Measurements from ENCODE around the gene PARD3. TPM values are rescaled to one million over a fixed set of nuclear protein-coding genes. Genes with fewer than 3 reads are reported as not detected.

Gene PARD3
- total and polyA plus RNA-seq, 2 donors (not counting 3 experiments of a cell fraction or from before 2014, with no cell fraction given) = 7.3 to 24.1 TPM

GRCh38 chr10:34092891-34093290 lies 722.2 kb downstream of the PARD3 start:
- no peaks in the 10 kb centered on the region for H3K9me3 ChIP-seq (replicated peaks; ENCODE audit: control insufficient read depth, insufficient read depth, low read length)
- H3K79me2 ChIP-seq (ENCODE audit: control insufficient read depth, insufficient read depth, low read length) = no peaks in the 10 kb centered on the region
- H3K36me3 ChIP-seq (ENCODE audit: control insufficient read depth in 2 of 2, extremely low read depth in 1 of 2, insufficient read depth in 2 of 2, low read length in 2 of 2) = no peaks in the 10 kb centered on the region
- ChIA-PET CTCF (no interaction called here), POLR2A (no interaction called here)
- peaks cover 4 to 7% of the 10 kb centered on the region in 2 experiments for H3K27me3 ChIP-seq (ENCODE audit: control insufficient read depth in 2 of 2, insufficient read depth in 2 of 2, low read length in 2 of 2)
- H3K4me3 ChIP-seq (replicated peaks in 1 of 3; ENCODE audit: insufficient read depth in 1 of 3, low read depth in 1 of 3, low read length in 3 of 3) = no peak overlapping the region
- no peak overlapping the region for H3K27ac ChIP-seq (ENCODE audit: insufficient read depth, low read depth, low read length)
- no peaks in the 10 kb centered on the region for H3K9me1 ChIP-seq (replicated peaks; ENCODE audit: control insufficient read depth, extremely low read depth, insufficient read depth, low read length)
- FAIRE-seq = no peak
- TF ChIP-seq POLR2A (IDR thresholded peaks at IDR 0.05; ENCODE audit: low read depth, low read length) (no peak), POLR2AphosphoS5 (IDR thresholded peaks at IDR 0.05; ENCODE audit: insufficient read depth, low read depth, low read length) (no peak), MAX (IDR thresholded peaks at IDR 0.05; ENCODE audit: insufficient read depth, insufficient read length) (no peak), MYC (IDR thresholded peaks at IDR 0.05; ENCODE audit: low read depth, low read length) (no peak), GATA2 (IDR thresholded peaks at IDR 0.05; ENCODE audit: insufficient read depth, insufficient read length, low read depth, low read length) (no peak), JUN (IDR thresholded peaks at IDR 0.05; ENCODE audit: borderline replicate concordance, insufficient read depth, insufficient read length, low read depth) (no peak)
- H2AFZ ChIP-seq (ENCODE audit: low read depth, low read length) = no peak overlapping the region
- H3K9ac ChIP-seq (replicated peaks; ENCODE audit: extremely low read depth, insufficient read depth, low read length) = no peak overlapping the region
- H4K20me1 ChIP-seq (replicated peaks; ENCODE audit: control insufficient read depth, extremely low read depth, insufficient read depth, low read length) = no peaks in the 10 kb centered on the region
- intact Hi-C loops (cut with micrococcal nuclease) (no loop called here), dilution Hi-C loops (cut with MboI; ENCODE audit: extremely low pct_ligation_motif_present, low sequenced_read_pairs) (no loop called here)
- DNase-seq (ENCODE audit: low read depth, low spot score) = no peak
- BruUV-seq (replicated peaks) = no TSS peak
- H3K4me2 ChIP-seq (ENCODE audit: insufficient read depth, low read length) = no peak overlapping the region
- H3K4me1 ChIP-seq (ENCODE audit: control insufficient read depth, extremely low read depth, insufficient read depth, low read length) = no peaks in the 10 kb centered on the region

- Histone ChIP-seq H3K9me3 (replicated peaks; ENCODE audit: control insufficient read depth, insufficient read depth, low read length) (no peaks in the 10 kb centered on the region), H3K79me2 (ENCODE audit: control insufficient read depth, insufficient read depth, low read length) (no peaks in the 10 kb centered on the region), H2AFZ (ENCODE audit: low read depth, low read length) (no peak overlapping the region), H3K4me3 (replicated peaks in 1 of 3; ENCODE audit: insufficient read depth in 1 of 3, low read depth in 1 of 3, low read length in 3 of 3) (no peak overlapping the region), H3K4me1 (ENCODE audit: control insufficient read depth, extremely low read depth, insufficient read depth, low read length) (no peaks in the 10 kb centered on the region), H3K4me2 (ENCODE audit: insufficient read depth, low read length) (no peak overlapping the region), H4K20me1 (replicated peaks; ENCODE audit: control insufficient read depth, extremely low read depth, insufficient read depth, low read length) (no peaks in the 10 kb centered on the region), H3K9me1 (replicated peaks; ENCODE audit: control insufficient read depth, extremely low read depth, insufficient read depth, low read length) (no peaks in the 10 kb centered on the region), H3K27ac (ENCODE audit: insufficient read depth, low read depth, low read length) (no peak overlapping the region), H3K9ac (replicated peaks; ENCODE audit: extremely low read depth, insufficient read depth, low read length) (no peak overlapping the region), H3K27me3 (ENCODE audit: control insufficient read depth in 2 of 2, insufficient read depth in 2 of 2, low read length in 2 of 2) (peaks cover 4 to 7% of the 10 kb centered on the region in 2 experiments), H3K36me3 (ENCODE audit: control insufficient read depth in 2 of 2, extremely low read depth in 1 of 2, insufficient read depth in 2 of 2, low read length in 2 of 2) (no peaks in the 10 kb centered on the region)
- no peak for TF ChIP-seq FOS (IDR thresholded peaks at IDR 0.05; ENCODE audit: borderline replicate concordance, insufficient read depth, low read length)
- no peak for TF ChIP-seq GATA2 (IDR thresholded peaks at IDR 0.05; ENCODE audit: insufficient read depth, insufficient read length, low read depth, low read length)
- TF ChIP-seq POLR2AphosphoS5 (IDR thresholded peaks at IDR 0.05; ENCODE audit: insufficient read depth, low read depth, low read length) = no peak
- TF ChIP-seq MAX (IDR thresholded peaks at IDR 0.05; ENCODE audit: insufficient read depth, insufficient read length) = no peak
- TF ChIP-seq MYC (IDR thresholded peaks at IDR 0.05; ENCODE audit: low read depth, low read length) = no peak
- TF ChIP-seq JUN (IDR thresholded peaks at IDR 0.05; ENCODE audit: borderline replicate concordance, insufficient read depth, insufficient read length, low read depth) = no peak
- no peak for TF ChIP-seq EZH2 (IDR thresholded peaks at IDR 0.05; ENCODE audit: borderline replicate concordance, low read depth, low read length, severe bottlenecking)
- no peak for TF ChIP-seq CTCF (IDR thresholded peaks at IDR 0.05; ENCODE audit: extremely low read depth in 1 of 2, insufficient read depth in 1 of 2, low read depth in 1 of 2, low read length in 2 of 2)
- no peak for TF ChIP-seq POLR2A (IDR thresholded peaks at IDR 0.05; ENCODE audit: low read depth, low read length)
- ChIA-PET POLR2A (no interaction called here), CTCF (no interaction called here)
- intact Hi-C loops (cut with micrococcal nuclease) = no loop called here
- no TSS peak for BruUV-seq (replicated peaks)
- dilution Hi-C loops (cut with MboI; ENCODE audit: extremely low pct_ligation_motif_present, low sequenced_read_pairs) = no loop called here
- no peak for FAIRE-seq
- DNase-seq (ENCODE audit: low read depth, low spot score) = no peak
Measured at GRCh38 chr10:34091635-34092195, 723.4 kb downstream of the PARD3 start.
